ENCODE results near the gene IL2RA. TPM values are rescaled to one million over a fixed set of nuclear protein-coding genes. Genes with fewer than 3 reads are reported as not detected.

IL2RA gene
- total RNA-seq, 1 experiment from 2014 or later = not detected

DNA sequence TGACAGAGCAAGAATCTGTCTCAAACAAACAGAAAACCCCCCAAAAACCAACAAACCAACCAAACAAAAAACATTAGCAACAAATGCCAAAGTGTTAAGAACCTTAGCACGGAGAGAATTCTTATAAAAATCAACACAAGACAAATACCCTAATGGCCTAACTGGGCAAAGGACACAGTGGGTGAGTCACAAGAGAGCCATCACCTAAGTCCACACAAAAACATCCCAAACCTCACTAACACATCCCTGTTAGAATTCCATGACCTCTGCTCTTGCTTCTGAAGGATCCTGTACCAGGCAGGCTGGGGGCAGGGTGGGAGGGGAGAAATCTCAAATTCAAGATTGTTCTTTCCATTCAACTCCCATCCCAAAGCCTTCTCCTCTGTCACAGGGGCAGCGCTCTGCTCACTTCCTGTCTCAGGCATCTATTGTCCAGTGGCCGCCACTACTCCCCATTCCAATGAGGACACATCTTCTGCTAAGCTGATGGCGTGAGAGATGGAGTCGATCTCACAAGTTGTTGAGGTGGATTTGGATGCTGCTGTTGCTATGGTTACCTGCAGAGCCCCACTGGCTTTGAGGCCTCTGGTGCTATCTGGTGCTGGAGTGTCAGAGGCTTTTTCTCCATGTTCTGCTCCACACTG is 94.0 kb downstream of the IL2RA start:
- POLR2A ChIA-PET (ENCODE audit: unreplicated experiment) = no interaction called here
- Histone ChIP-seq H3K36me3 (ENCODE audit: low read depth, low read length) (no peaks in the 10 kb centered on the region), H3K9ac (ENCODE audit: low read length) (no peak overlapping the region), H3K27me3 (ENCODE audit: low read length) (no peaks in the 10 kb centered on the region), H3F3A (ENCODE audit: low read length, unreplicated experiment) (no peaks in the 10 kb centered on the region), H3K4me3 (ENCODE audit: low read length) (no peak overlapping the region), H3K4me1 (ENCODE audit: insufficient read depth, low read length) (no peaks in the 10 kb centered on the region), H3K79me2 (ENCODE audit: low read length) (no peaks in the 10 kb centered on the region), H3K9me3 (ENCODE audit: low read length) (no peaks in the 10 kb centered on the region), H3K9me2 (replicated peaks; ENCODE audit: low read length) (no peaks in the 10 kb centered on the region), H4K20me1 (ENCODE audit: low read length) (no peaks in the 10 kb centered on the region), H3K27ac (ENCODE audit: low read length) (no peak overlapping the region), H3K4me2 (ENCODE audit: low read length) (no peak overlapping the region), H2AFZ (ENCODE audit: low read length) (no peak overlapping the region)
- TF ChIP-seq EZH2phosphoT487 (IDR thresholded peaks at IDR 0.05; ENCODE audit: borderline replicate concordance, low read length) (no peak), EZH2 (IDR thresholded peaks at IDR 0.05; ENCODE audit: low read length, unreplicated experiment) (no peak)
- TF ChIP-seq, protein P1, sequence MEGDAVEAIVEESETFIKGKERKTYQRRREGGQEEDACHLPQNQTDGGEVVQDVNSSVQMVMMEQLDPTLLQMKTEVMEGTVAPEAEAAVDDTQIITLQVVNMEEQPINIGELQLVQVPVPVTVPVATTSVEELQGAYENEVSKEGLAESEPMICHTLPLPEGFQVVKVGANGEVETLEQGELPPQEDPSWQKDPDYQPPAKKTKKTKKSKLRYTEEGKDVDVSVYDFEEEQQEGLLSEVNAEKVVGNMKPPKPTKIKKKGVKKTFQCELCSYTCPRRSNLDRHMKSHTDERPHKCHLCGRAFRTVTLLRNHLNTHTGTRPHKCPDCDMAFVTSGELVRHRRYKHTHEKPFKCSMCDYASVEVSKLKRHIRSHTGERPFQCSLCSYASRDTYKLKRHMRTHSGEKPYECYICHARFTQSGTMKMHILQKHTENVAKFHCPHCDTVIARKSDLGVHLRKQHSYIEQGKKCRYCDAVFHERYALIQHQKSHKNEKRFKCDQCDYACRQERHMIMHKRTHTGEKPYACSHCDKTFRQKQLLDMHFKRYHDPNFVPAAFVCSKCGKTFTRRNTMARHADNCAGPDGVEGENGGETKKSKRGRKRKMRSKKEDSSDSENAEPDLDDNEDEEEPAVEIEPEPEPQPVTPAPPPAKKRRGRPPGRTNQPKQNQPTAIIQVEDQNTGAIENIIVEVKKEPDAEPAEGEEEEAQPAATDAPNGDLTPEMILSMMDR (conservative IDR thresholded peaks at IDR 0.05; ENCODE audit: low read depth, low read length) = no peak
- intact Hi-C loops (cut with micrococcal nuclease) = no loop called here
- CTCF ChIA-PET = no interaction called here
- no peak for DNase-seq
- ATAC-seq = peak; percentile 53
- BruUV-seq (replicated peaks) = no TSS peak

DNA sequence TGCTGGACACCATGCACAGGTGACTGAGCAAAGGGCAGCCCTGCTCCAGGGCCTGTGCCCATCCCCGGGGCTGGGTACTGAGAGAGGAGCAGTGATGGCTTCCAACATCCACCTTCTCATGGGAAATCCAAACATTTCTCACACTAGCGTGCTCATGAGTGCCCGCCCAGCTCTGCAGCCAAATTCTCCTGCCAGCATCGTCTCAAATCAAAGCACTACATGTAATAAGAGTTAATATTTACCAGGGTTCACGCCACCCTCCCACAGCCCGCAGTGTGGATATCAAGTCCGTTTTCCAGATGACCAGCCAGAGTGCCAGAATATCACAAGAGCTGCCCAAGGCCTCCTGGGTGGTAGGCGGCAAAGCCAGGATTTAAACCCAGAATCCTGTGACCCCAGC is 96.9 kb downstream of the IL2RA start:
- no peak overlapping the region for H3K4me3 ChIP-seq (ENCODE audit: low read length)
- no peaks in the 10 kb centered on the region for H4K20me1 ChIP-seq (ENCODE audit: low read length)
- H3K9me2 ChIP-seq (replicated peaks; ENCODE audit: low read length) = no peaks in the 10 kb centered on the region
- no peak overlapping the region for H3K9ac ChIP-seq (ENCODE audit: low read length)
- no peaks in the 10 kb centered on the region for H3K27me3 ChIP-seq (ENCODE audit: low read length)
- no TSS peak for BruUV-seq (replicated peaks)
- H3K4me1 ChIP-seq (ENCODE audit: insufficient read depth, low read length) = no peaks in the 10 kb centered on the region
- ATAC-seq (no peak), DNase-seq (no peak)
- ChIA-PET CTCF (no interaction called here), POLR2A (ENCODE audit: unreplicated experiment) (no interaction called here)
- intact Hi-C loops (cut with micrococcal nuclease) = no loop called here
- H3K36me3 ChIP-seq (ENCODE audit: low read depth, low read length) = no peaks in the 10 kb centered on the region
- H3K27ac ChIP-seq (ENCODE audit: low read length) = no peak overlapping the region
- no peaks in the 10 kb centered on the region for H3F3A ChIP-seq (ENCODE audit: low read length, unreplicated experiment)
- no peaks in the 10 kb centered on the region for H3K79me2 ChIP-seq (ENCODE audit: low read length)
- H3K9me3 ChIP-seq (ENCODE audit: low read length) = no peaks in the 10 kb centered on the region
- H2AFZ ChIP-seq (ENCODE audit: low read length) = no peak overlapping the region
- H3K4me2 ChIP-seq (ENCODE audit: low read length) = no peak overlapping the region
- TF ChIP-seq, protein P1 (conservative IDR thresholded peaks at IDR 0.05; ENCODE audit: low read depth, low read length) = no peak
- TF ChIP-seq EZH2phosphoT487 (IDR thresholded peaks at IDR 0.05; ENCODE audit: borderline replicate concordance, low read length) (no peak), EZH2 (IDR thresholded peaks at IDR 0.05; ENCODE audit: low read length, unreplicated experiment) (no peak)

DNA sequence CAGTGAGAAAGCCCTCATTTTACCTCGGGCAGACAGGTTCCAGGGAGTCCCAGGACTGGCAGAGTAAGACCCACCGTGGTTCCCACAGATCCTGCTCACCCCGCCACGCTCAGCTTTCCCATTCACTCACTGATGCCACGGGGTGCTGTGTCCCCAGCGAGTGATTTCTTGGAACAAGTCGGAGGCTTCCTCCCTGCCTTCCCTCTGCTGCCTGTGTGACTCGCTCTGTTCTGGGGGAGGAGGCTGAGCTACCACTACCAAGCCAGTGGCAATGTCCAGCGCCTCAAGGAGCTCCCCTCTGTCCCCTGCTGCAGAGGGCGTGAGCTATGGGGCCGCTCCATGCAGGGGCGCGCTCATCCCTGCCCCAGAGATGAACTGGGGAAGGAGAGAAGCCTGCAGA is 97.4 kb downstream of the IL2RA start:
- CTCF ChIA-PET = no interaction called here
- no peak for ATAC-seq

More for the DNA sequence above, 97.4 kb downstream of the IL2RA start:
- H3K27ac ChIP-seq (ENCODE audit: low read length) = no peak overlapping the region
- DNase-seq = no peak
- H3F3A ChIP-seq (ENCODE audit: low read length, unreplicated experiment) = no peaks in the 10 kb centered on the region
- H3K9me3 ChIP-seq (ENCODE audit: low read length) = no peaks in the 10 kb centered on the region
- no peaks in the 10 kb centered on the region for H3K36me3 ChIP-seq (ENCODE audit: low read depth, low read length)
- H3K4me1 ChIP-seq (ENCODE audit: insufficient read depth, low read length) = no peaks in the 10 kb centered on the region
- TF ChIP-seq EZH2 (IDR thresholded peaks at IDR 0.05; ENCODE audit: low read length, unreplicated experiment) (no peak), EZH2phosphoT487 (IDR thresholded peaks at IDR 0.05; ENCODE audit: borderline replicate concordance, low read length) (no peak)
- TF ChIP-seq, protein P1 (conservative IDR thresholded peaks at IDR 0.05; ENCODE audit: low read depth, low read length) = no peak
- no peaks in the 10 kb centered on the region for H3K9me2 ChIP-seq (replicated peaks; ENCODE audit: low read length)
- H3K4me2 ChIP-seq (ENCODE audit: low read length) = no peak overlapping the region
- H3K4me3 ChIP-seq (ENCODE audit: low read length) = no peak overlapping the region
- POLR2A ChIA-PET (ENCODE audit: unreplicated experiment) = no interaction called here
- no TSS peak for BruUV-seq (replicated peaks)
- intact Hi-C loops (cut with micrococcal nuclease) = no loop called here
- no peak overlapping the region for H3K9ac ChIP-seq (ENCODE audit: low read length)
- no peaks in the 10 kb centered on the region for H4K20me1 ChIP-seq (ENCODE audit: low read length)
- H2AFZ ChIP-seq (ENCODE audit: low read length) = no peak overlapping the region
- H3K79me2 ChIP-seq (ENCODE audit: low read length) = no peaks in the 10 kb centered on the region
- H3K27me3 ChIP-seq (ENCODE audit: low read length) = no peaks in the 10 kb centered on the region

Measured in PC-3 (cell line).